HepG2 (cell line): Measurements from ENCODE around the gene GTF2A1. TPM values are rescaled to one million over a fixed set of nuclear protein-coding genes. Genes with fewer than 3 reads are reported as not detected.

ENCODE experiments used
- ARID2 ChIP-seq: sonication (generic); formaldehyde crosslinking; IDR thresholded peaks from 2 replicates; pipeline ENCODE4 v1.8.1; 2022; ENCODE audit warnings: mild to moderate bottlenecking, missing genetic modification reagents, borderline replicate concordance
- CBX2 ChIP-seq, 2 experiments: fragments of 200-600 bp in 1 of 2; sonication (generic); formaldehyde crosslinking in 1 of 2; IDR thresholded peaks; 2 replicates each; pipeline versions ENCODE4 v1.7.0 to v1.8.1; 2018 to 2022; ENCODE audit warnings: low read depth in 2 of 2, low read length in 1 of 2, mild to moderate bottlenecking in 1 of 2, missing genetic modification reagents in 1 of 2
- FOXK2 ChIP-seq: fragments of 450-650 bp; IDR thresholded peaks from 2 replicates; pipeline ENCODE4 v1.6.1; 2016
- HBP1 ChIP-seq: IDR thresholded peaks from 2 replicates; pipeline ENCODE4 v1.6.1; 2016; ENCODE audit warnings: low read depth, control low read depth
- HMGA1 ChIP-seq: sonication (generic); formaldehyde crosslinking; conservative IDR thresholded peaks from 2 replicates; pipeline ENCODE4 v1.4.0; 2020; ENCODE audit warnings: missing genetic modification reagents
- MAZ ChIP-seq, 2 experiments: sonication (generic) in 1 of 2; formaldehyde crosslinking in 1 of 2; IDR thresholded peaks; 2 replicates each; pipeline versions ENCODE4 v1.5.0 to v1.6.1; 2012 to 2020; ENCODE audit warnings: low read depth in 2 of 2, mild to moderate bottlenecking in 2 of 2, borderline replicate concordance in 1 of 2, improper control_type of control experiment in 1 of 2, low read length in 1 of 2, missing genetic modification reagents in 1 of 2, moderate library complexity in 1 of 2
- MEIS1 ChIP-seq: sonication (generic); formaldehyde crosslinking; IDR thresholded peaks from 2 replicates; pipeline ENCODE4 v1.9.0; 2021; ENCODE audit warnings: mild to moderate bottlenecking, missing genetic modification reagents, moderate library complexity, borderline replicate concordance
- MIER2 ChIP-seq: IDR thresholded peaks from 2 replicates; pipeline ENCODE4 v1.6.1; 2016; ENCODE audit warnings: missing biosample characterization, missing genetic modification reagents
- NFAT5 ChIP-seq: sonication (generic); formaldehyde crosslinking; IDR thresholded peaks from 2 replicates; pipeline ENCODE4 v1.4.0; 2020; ENCODE audit warnings: missing genetic modification reagents
- NFKBIZ ChIP-seq: IDR thresholded peaks from 2 replicates; pipeline ENCODE4 v1.6.1; 2018; ENCODE audit warnings: missing genetic modification reagents, missing compliant biosample characterization
- PAXIP1 ChIP-seq: sonication (generic); formaldehyde crosslinking; conservative IDR thresholded peaks from 2 replicates; pipeline ENCODE4 v1.4.0; 2020; ENCODE audit warnings: mild to moderate bottlenecking, missing genetic modification reagents, moderate library complexity
- PHF5A ChIP-seq: IDR thresholded peaks from one replicate; pipeline ENCODE4 v1.6.1; 2018; ENCODE audit warnings: low read depth, missing genetic modification reagents; ENCODE audit not compliant: unreplicated experiment
- RFXANK ChIP-seq: IDR thresholded peaks from 2 replicates; pipeline ENCODE4 v1.6.1; 2016
- SAP130 ChIP-seq: IDR thresholded peaks from 2 replicates; pipeline ENCODE4 v1.6.1; 2016; ENCODE audit warnings: low read depth
- SYNCRIP ChIP-seq: fragments of 200-400 bp; formaldehyde crosslinking; IDR thresholded peaks from 2 replicates; pipeline ENCODE4 v1.6.1; 2018; ENCODE audit warnings: mild to moderate bottlenecking, low read depth, low read length; ENCODE audit not compliant: insufficient read depth
- TEF ChIP-seq: sonication (generic); formaldehyde crosslinking; IDR thresholded peaks from 2 replicates; pipeline ENCODE4 v1.5.0; 2020; ENCODE audit warnings: missing genetic modification reagents
- TGIF2 ChIP-seq: IDR thresholded peaks from 2 replicates; pipeline ENCODE4 v1.6.1; 2016; ENCODE audit warnings: control low read depth, missing compliant biosample characterization
- TP53 ChIP-seq: sonication (generic); formaldehyde crosslinking; conservative IDR thresholded peaks from 2 replicates; pipeline ENCODE4 v1.4.0; 2020; ENCODE audit warnings: missing genetic modification reagents
- polyA plus RNA-seq, 8 experiments: library from polyadenylated mRNA; depleted of rRNA in 3 of 8; stranded (reverse) in 7 of 8; unstranded in 1 of 8; fragments of >200 nt; fragmentation: Illumina TruSeq in 4 of 8; extraction: Trizol in 4 of 8; gene quantifications; 2 replicates each; pipeline versions ENCODE4 v1.2.1 to v1.2.3, GENCODE V29; 2011 to 2016; ENCODE audit warnings: low read depth in 4 of 8, missing spikeins in 1 of 8, mixed read lengths in 1 of 8; ENCODE audit not compliant: insufficient read depth in 1 of 8
- total RNA-seq, 5 experiments: library from RNA; depleted of rRNA; stranded (reverse); fragments of >200 nt; fragmentation: Illumina TruSeq; extraction: Trizol; gene quantifications; 2 replicates each; pipeline ENCODE4 v1.2.3, GENCODE V29; 2016; ENCODE audit warnings: low read depth in 1 of 5

GTF2A1 gene
- total and polyA plus RNA-seq, 2 of the 13 experiments (the other 11 are each of a cell fraction or from before 2014, with no cell fraction given): 14.9 to 17.5 TPM

- TF ChIP-seq NFAT5 (CRISPR knock-in tag): no peak
- TF ChIP-seq MAZ (IDR thresholded peaks at IDR 0.05; ENCODE audit: borderline replicate concordance, low read depth, low read length): no peak
- TF ChIP-seq MAZ (CRISPR knock-in tag; IDR thresholded peaks at IDR 0.05; ENCODE audit: low read depth): no peak
- TF ChIP-seq TEF (CRISPR knock-in tag): no peak
- TF ChIP-seq SYNCRIP: no peak
- no peak for TF ChIP-seq NFKBIZ
- no peak for TF ChIP-seq MEIS1 (CRISPR knock-in tag)
- TF ChIP-seq SAP130: peak; percentile 79
- TF ChIP-seq CBX2 (IDR thresholded peaks at IDR 0.05; ENCODE audit: low read depth, low read length): no peak
- TF ChIP-seq CBX2 (CRISPR knock-in tag; IDR thresholded peaks at IDR 0.05; ENCODE audit: low read depth): no peak
- no peak for TF ChIP-seq TP53 (CRISPR knock-in tag)
- TF ChIP-seq FOXK2: no peak
- no peak for TF ChIP-seq HMGA1 (CRISPR knock-in tag)
- no peak for TF ChIP-seq TGIF2 (CRISPR knock-in tag)
- TF ChIP-seq MIER2: peak; percentile 39; the same call in 1 of the 2 replicates
- TF ChIP-seq HBP1: no peak
- no peak for TF ChIP-seq RFXANK (CRISPR knock-in tag)
- TF ChIP-seq PHF5A (CRISPR knock-in tag): no peak
- 0 out of 2 replicates have a peak, but pooled peaks have one; percentile 9 for TF ChIP-seq PAXIP1
- TF ChIP-seq ARID2: no peak
These were observed 55.6 kb downstream of the GTF2A1 start (continued) for GRCh38 chr14:81165188-81165587.
